Breast epithelium (tissue), 3 donors: Measurements from ENCODE around the gene SPATC1L.

Experiments
- CTCF ChIP-seq, 3 donors: fragments of 450-650 bp; IDR thresholded peaks; one replicate each; pipeline ENCODE4 v1.5.1; 2016 to 2017; ENCODE audit warnings: antibody characterized with exemption in 3 of 3, mild to moderate bottlenecking in 3 of 3, moderate library complexity in 3 of 3
- POLR2A ChIP-seq: fragments of 450-650 bp; IDR thresholded peaks from one replicate; pipeline ENCODE4 v1.6.1; 2016; ENCODE audit warnings: antibody characterized with exemption, mild to moderate bottlenecking, moderate library complexity
- POLR2AphosphoS5 ChIP-seq, 3 donors: sonication (generic); formaldehyde crosslinking; IDR thresholded peaks; one replicate each; pipeline ENCODE4 v1.6.1; 2017; ENCODE audit warnings: antibody characterized with exemption in 3 of 3

GRCh38 chr21:46154955-46155513 lies 29.2 kb downstream of the SPATC1L start:
- no peak for TF ChIP-seq CTCF (IDR thresholded peaks at IDR 0.05)
- no peak for TF ChIP-seq POLR2A
- no peak for TF ChIP-seq POLR2AphosphoS5 (IDR thresholded peaks at IDR 0.05)
